ENCODE measurements around the gene RAB13. TPM values are rescaled to one million over a fixed set of nuclear protein-coding genes. Genes with fewer than 3 reads are reported as not detected.
A peak's percentile ranks its signal among the peaks of the same experiment; 100 is the strongest.

RAB13 gene
- total and polyA plus RNA-seq, 2 of the 13 experiments (the other 11 are each of a cell fraction or from before 2014, with no cell fraction given): 15.9 to 24.7 TPM

- TF ChIP-seq PRDM15 (CRISPR knock-in tag; IDR thresholded peaks at IDR 0.05) (no peak), MTF1 (CRISPR knock-in tag; IDR thresholded peaks at IDR 0.05) (no peak), SETDB1 (CRISPR knock-in tag; IDR thresholded peaks at IDR 0.05; ENCODE audit: borderline replicate concordance) (no peak), CCAR2 (optimal IDR thresholded peaks at IDR 0.05; ENCODE audit: low read depth, low read length) (no peak), ZNF230 (CRISPR knock-in tag; IDR thresholded peaks at IDR 0.05) (peak; percentile 78; the same call in 1 of the 2 replicates), STAG1 (CRISPR knock-in tag; IDR thresholded peaks at IDR 0.05) (peak; percentile 29; the same call in 1 of the 2 replicates), HNRNPL (IDR thresholded peaks at IDR 0.05; ENCODE audit: low read depth, low read length) (no peak), ZBTB39 (CRISPR knock-in tag; IDR thresholded peaks at IDR 0.05) (no peak), ZNF766 (CRISPR knock-in tag; IDR thresholded peaks at IDR 0.05; ENCODE audit: borderline replicate concordance) (peak; percentile 89; the same call in 1 of the 2 replicates), SMC3 (IDR thresholded peaks at IDR 0.05; ENCODE audit: low read length) (no peak), POLR2AphosphoS5 (IDR thresholded peaks at IDR 0.05; ENCODE audit: low read depth, low read length) (peak; percentile 86), XRCC5 (optimal IDR thresholded peaks at IDR 0.05; ENCODE audit: low read length) (peak; percentile 12)
- TF ChIP-seq, protein P1, sequence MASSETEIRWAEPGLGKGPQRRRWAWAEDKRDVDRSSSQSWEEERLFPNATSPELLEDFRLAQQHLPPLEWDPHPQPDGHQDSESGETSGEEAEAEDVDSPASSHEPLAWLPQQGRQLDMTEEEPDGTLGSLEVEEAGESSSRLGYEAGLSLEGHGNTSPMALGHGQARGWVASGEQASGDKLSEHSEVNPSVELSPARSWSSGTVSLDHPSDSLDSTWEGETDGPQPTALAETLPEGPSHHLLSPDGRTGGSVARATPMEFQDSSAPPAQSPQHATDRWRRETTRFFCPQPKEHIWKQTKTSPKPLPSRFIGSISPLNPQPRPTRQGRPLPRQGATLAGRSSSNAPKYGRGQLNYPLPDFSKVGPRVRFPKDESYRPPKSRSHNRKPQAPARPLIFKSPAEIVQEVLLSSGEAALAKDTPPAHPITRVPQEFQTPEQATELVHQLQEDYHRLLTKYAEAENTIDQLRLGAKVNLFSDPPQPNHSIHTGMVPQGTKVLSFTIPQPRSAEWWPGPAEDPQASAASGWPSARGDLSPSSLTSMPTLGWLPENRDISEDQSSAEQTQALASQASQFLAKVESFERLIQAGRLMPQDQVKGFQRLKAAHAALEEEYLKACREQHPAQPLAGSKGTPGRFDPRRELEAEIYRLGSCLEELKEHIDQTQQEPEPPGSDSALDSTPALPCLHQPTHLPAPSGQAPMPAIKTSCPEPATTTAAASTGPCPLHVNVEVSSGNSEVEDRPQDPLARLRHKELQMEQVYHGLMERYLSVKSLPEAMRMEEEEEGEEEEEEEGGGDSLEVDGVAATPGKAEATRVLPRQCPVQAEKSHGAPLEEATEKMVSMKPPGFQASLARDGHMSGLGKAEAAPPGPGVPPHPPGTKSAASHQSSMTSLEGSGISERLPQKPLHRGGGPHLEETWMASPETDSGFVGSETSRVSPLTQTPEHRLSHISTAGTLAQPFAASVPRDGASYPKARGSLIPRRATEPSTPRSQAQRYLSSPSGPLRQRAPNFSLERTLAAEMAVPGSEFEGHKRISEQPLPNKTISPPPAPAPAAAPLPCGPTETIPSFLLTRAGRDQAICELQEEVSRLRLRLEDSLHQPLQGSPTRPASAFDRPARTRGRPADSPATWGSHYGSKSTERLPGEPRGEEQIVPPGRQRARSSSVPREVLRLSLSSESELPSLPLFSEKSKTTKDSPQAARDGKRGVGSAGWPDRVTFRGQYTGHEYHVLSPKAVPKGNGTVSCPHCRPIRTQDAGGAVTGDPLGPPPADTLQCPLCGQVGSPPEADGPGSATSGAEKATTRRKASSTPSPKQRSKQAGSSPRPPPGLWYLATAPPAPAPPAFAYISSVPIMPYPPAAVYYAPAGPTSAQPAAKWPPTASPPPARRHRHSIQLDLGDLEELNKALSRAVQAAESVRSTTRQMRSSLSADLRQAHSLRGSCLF (CRISPR knock-in tag; IDR thresholded peaks at IDR 0.05; ENCODE audit: borderline replicate concordance): peak; percentile 12; the same call in 1 of the 2 replicates
- TF ChIP-seq, protein P2, sequence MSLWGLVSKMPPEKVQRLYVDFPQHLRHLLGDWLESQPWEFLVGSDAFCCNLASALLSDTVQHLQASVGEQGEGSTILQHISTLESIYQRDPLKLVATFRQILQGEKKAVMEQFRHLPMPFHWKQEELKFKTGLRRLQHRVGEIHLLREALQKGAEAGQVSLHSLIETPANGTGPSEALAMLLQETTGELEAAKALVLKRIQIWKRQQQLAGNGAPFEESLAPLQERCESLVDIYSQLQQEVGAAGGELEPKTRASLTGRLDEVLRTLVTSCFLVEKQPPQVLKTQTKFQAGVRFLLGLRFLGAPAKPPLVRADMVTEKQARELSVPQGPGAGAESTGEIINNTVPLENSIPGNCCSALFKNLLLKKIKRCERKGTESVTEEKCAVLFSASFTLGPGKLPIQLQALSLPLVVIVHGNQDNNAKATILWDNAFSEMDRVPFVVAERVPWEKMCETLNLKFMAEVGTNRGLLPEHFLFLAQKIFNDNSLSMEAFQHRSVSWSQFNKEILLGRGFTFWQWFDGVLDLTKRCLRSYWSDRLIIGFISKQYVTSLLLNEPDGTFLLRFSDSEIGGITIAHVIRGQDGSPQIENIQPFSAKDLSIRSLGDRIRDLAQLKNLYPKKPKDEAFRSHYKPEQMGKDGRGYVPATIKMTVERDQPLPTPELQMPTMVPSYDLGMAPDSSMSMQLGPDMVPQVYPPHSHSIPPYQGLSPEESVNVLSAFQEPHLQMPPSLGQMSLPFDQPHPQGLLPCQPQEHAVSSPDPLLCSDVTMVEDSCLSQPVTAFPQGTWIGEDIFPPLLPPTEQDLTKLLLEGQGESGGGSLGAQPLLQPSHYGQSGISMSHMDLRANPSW (CRISPR knock-in tag; IDR thresholded peaks at IDR 0.05; ENCODE audit: borderline replicate concordance): no peak; the same call in 1 of the 2 replicates
Measured at GRCh38 chr1:153967107-153967999, 18.8 kb downstream of the RAB13 start, which contains the start of gene CREB3L4 (continued).
